IPS-11a (cell line): ENCODE measurements around the gene RET.

Experiments
- H3K4me3 ChIP-seq: one replicate; pipeline ENCODE4 v1.5.1; 2013; ENCODE audit warnings: low read depth, low read length, control low read depth

The RET gene

GRCh38 chr10:43105102-43105955, 28.5 kb downstream of the RET start:
- peak overlapping the region; percentile 51 for H3K4me3 ChIP-seq

GRCh38 chr10:43105956-43106229, 29.0 kb downstream of the RET start:
- no peak overlapping the region for H3K4me3 ChIP-seq

GRCh38 chr10:43106256-43107091, 29.6 kb downstream of the RET start:
- no peak overlapping the region for H3K4me3 ChIP-seq

- H3K4me3 ChIP-seq, result no peak overlapping the region
Measured at GRCh38 chr10:43108951-43109350, 32.1 kb downstream of the RET start.

- no peak overlapping the region for H3K4me3 ChIP-seq
Measured at GRCh38 chr10:43109671-43110249, 32.9 kb downstream of the RET start.

- H3K4me3 ChIP-seq, result no peak overlapping the region
Measured at GRCh38 chr10:43110338-43111071, 33.6 kb downstream of the RET start.

GRCh38 chr10:43111101-43111500, 34.2 kb downstream of the RET start:
- H3K4me3 ChIP-seq, result no peak overlapping the region

GRCh38 chr10:43111921-43112607, 35.2 kb downstream of the RET start:
- H3K4me3 ChIP-seq, result no peak overlapping the region

GRCh38 chr10:43112608-43112961, 35.7 kb downstream of the RET start:
- no peak overlapping the region for H3K4me3 ChIP-seq

- H3K4me3 ChIP-seq, result no peak overlapping the region
Measured at GRCh38 chr10:43113201-43114087, 36.6 kb downstream of the RET start.

GRCh38 chr10:43114088-43114742, 37.3 kb downstream of the RET start:
- no peak overlapping the region for H3K4me3 ChIP-seq

- H3K4me3 ChIP-seq, result no peak overlapping the region
Measured at GRCh38 chr10:43114743-43115611, 38.1 kb downstream of the RET start.

- H3K4me3 ChIP-seq, result no peak overlapping the region
Measured at GRCh38 chr10:43115881-43116595, 39.2 kb downstream of the RET start.

GRCh38 chr10:43116596-43116995, 39.7 kb downstream of the RET start:
- no peak overlapping the region for H3K4me3 ChIP-seq

GRCh38 chr10:43117031-43117776, 40.3 kb downstream of the RET start:
- H3K4me3 ChIP-seq, result no peak overlapping the region

GRCh38 chr10:43117777-43118583, 41.1 kb downstream of the RET start:
- H3K4me3 ChIP-seq, result no peak overlapping the region
